Stimulated activated memory B cell treated with anti-CD40 and anti-IgM and Interleukin-4, amounts not matched to agents 10 μg/mL and 1 μg/mL and 100 μg/mL, for 72 hours (primary cell): ENCODE measurements around the gene PTPN20.

Experiments
- ATAC-seq: fragments of 150-1000 bp; cut with Tn5 transposase; 2 replicates; pipeline ENCODE4 v1.10.0; 2021
- H3K27ac Mint-ChIP-seq: one replicate; pipeline ENCODE4 v1.8.0; 2022; ENCODE audit warnings: mild to moderate bottlenecking, mixed read lengths
- H3K27me3 Mint-ChIP-seq: one replicate; pipeline ENCODE4 v1.8.0; 2022; ENCODE audit warnings: mixed read lengths
- H3K36me3 Mint-ChIP-seq: one replicate; pipeline ENCODE4 v1.8.0; 2022; ENCODE audit warnings: mixed read lengths
- H3K4me1 Mint-ChIP-seq: one replicate; pipeline ENCODE4 v1.8.0; 2022; ENCODE audit warnings: mixed read lengths
- H3K4me3 Mint-ChIP-seq: one replicate; pipeline ENCODE4 v1.8.0; 2022; ENCODE audit warnings: mild to moderate bottlenecking, moderate library complexity, mixed read lengths
- H3K9me3 Mint-ChIP-seq: one replicate; pipeline ENCODE4 v1.8.0; 2022; ENCODE audit warnings: mixed read lengths

PTPN20 gene

GRCh38 chr10:47024399-47025252 is 113.4 kb downstream of the PTPN20 start:
- H3K4me1 Mint-ChIP-seq = no peaks in the 10 kb centered on the region
- no peak overlapping the region for H3K27ac Mint-ChIP-seq
- H3K27me3 Mint-ChIP-seq = peaks cover 20% of the 10 kb centered on the region
- H3K36me3 Mint-ChIP-seq = no peaks in the 10 kb centered on the region
- H3K9me3 Mint-ChIP-seq = no peaks in the 10 kb centered on the region
- ATAC-seq = peak; percentile 72
- H3K4me3 Mint-ChIP-seq = no peak overlapping the region

GRCh38 chr10:47025253-47025539 is 114.0 kb downstream of the PTPN20 start:
- no peaks in the 10 kb centered on the region for H3K36me3 Mint-ChIP-seq
- H3K4me3 Mint-ChIP-seq = no peak overlapping the region
- H3K9me3 Mint-ChIP-seq = no peaks in the 10 kb centered on the region
- peaks cover 20% of the 10 kb centered on the region for H3K27me3 Mint-ChIP-seq
- ATAC-seq = no peak
- H3K4me1 Mint-ChIP-seq = no peaks in the 10 kb centered on the region
- no peak overlapping the region for H3K27ac Mint-ChIP-seq

GRCh38 chr10:47025540-47026300 is 114.5 kb downstream of the PTPN20 start:
- Mint-ChIP-seq H3K4me1 (no peaks in the 10 kb centered on the region), H3K27ac (no peak overlapping the region), H3K4me3 (no peak overlapping the region), H3K27me3 (peaks cover 20% of the 10 kb centered on the region), H3K9me3 (no peaks in the 10 kb centered on the region), H3K36me3 (no peaks in the 10 kb centered on the region)
- ATAC-seq = no peak

- no peak overlapping the region for H3K27ac Mint-ChIP-seq
Measured at GRCh38 chr10:47026301-47027107, 115.3 kb downstream of the PTPN20 start.

GRCh38 chr10:47027108-47027783 is 116.0 kb downstream of the PTPN20 start:
- no peak overlapping the region for H3K27ac Mint-ChIP-seq
- ATAC-seq = no peak
- no peaks in the 10 kb centered on the region for H3K4me1 Mint-ChIP-seq
- H3K9me3 Mint-ChIP-seq = no peaks in the 10 kb centered on the region
- no peaks in the 10 kb centered on the region for H3K36me3 Mint-ChIP-seq
- no peak overlapping the region for H3K4me3 Mint-ChIP-seq
- peaks cover 24% of the 10 kb centered on the region for H3K27me3 Mint-ChIP-seq

More at GRCh38 chr10:47026301-47027107, 115.3 kb downstream of the PTPN20 start:
- Mint-ChIP-seq H3K36me3 (no peaks in the 10 kb centered on the region), H3K4me1 (no peaks in the 10 kb centered on the region), H3K4me3 (no peak overlapping the region), H3K27me3 (peaks cover 26% of the 10 kb centered on the region), H3K9me3 (no peaks in the 10 kb centered on the region)
- no peak for ATAC-seq

GRCh38 chr10:47027784-47028260 is 116.6 kb downstream of the PTPN20 start:
- Mint-ChIP-seq H3K27me3 (peaks cover 21% of the 10 kb centered on the region), H3K27ac (no peak overlapping the region), H3K36me3 (no peaks in the 10 kb centered on the region), H3K9me3 (no peaks in the 10 kb centered on the region), H3K4me3 (no peak overlapping the region), H3K4me1 (no peaks in the 10 kb centered on the region)
- ATAC-seq = no peak

GRCh38 chr10:47028466-47028865 is 117.2 kb downstream of the PTPN20 start:
- Mint-ChIP-seq H3K27ac (no peak overlapping the region), H3K9me3 (no peaks in the 10 kb centered on the region), H3K36me3 (no peaks in the 10 kb centered on the region), H3K4me3 (no peak overlapping the region), H3K27me3 (peaks cover 22% of the 10 kb centered on the region), H3K4me1 (no peaks in the 10 kb centered on the region)
- ATAC-seq = no peak

GRCh38 chr10:47029181-47030009 is 118.2 kb downstream of the PTPN20 start:
- Mint-ChIP-seq H3K9me3 (no peaks in the 10 kb centered on the region), H3K27ac (no peak overlapping the region), H3K27me3 (peaks cover 21% of the 10 kb centered on the region), H3K36me3 (no peaks in the 10 kb centered on the region), H3K4me1 (no peaks in the 10 kb centered on the region), H3K4me3 (no peak overlapping the region)
- ATAC-seq = no peak

GRCh38 chr10:47030191-47030703 is 119.0 kb downstream of the PTPN20 start:
- H3K27ac Mint-ChIP-seq = no peak overlapping the region
- peaks cover 20% of the 10 kb centered on the region for H3K27me3 Mint-ChIP-seq
- H3K36me3 Mint-ChIP-seq = no peaks in the 10 kb centered on the region
- H3K4me1 Mint-ChIP-seq = no peaks in the 10 kb centered on the region
- no peak overlapping the region for H3K4me3 Mint-ChIP-seq
- no peak for ATAC-seq
- no peaks in the 10 kb centered on the region for H3K9me3 Mint-ChIP-seq

- no peaks in the 10 kb centered on the region for H3K9me3 Mint-ChIP-seq
- peaks cover 20% of the 10 kb centered on the region for H3K27me3 Mint-ChIP-seq
- no peaks in the 10 kb centered on the region for H3K36me3 Mint-ChIP-seq
- no peak overlapping the region for H3K27ac Mint-ChIP-seq
- no peak overlapping the region for H3K4me3 Mint-ChIP-seq
- no peak for ATAC-seq
- no peaks in the 10 kb centered on the region for H3K4me1 Mint-ChIP-seq
Measured at GRCh38 chr10:47031211-47031900, 120.1 kb downstream of the PTPN20 start.

- Mint-ChIP-seq H3K4me1 (no peaks in the 10 kb centered on the region), H3K27me3 (peaks cover 20% of the 10 kb centered on the region), H3K27ac (no peak overlapping the region), H3K4me3 (no peak overlapping the region), H3K36me3 (no peaks in the 10 kb centered on the region), H3K9me3 (no peaks in the 10 kb centered on the region)
- no peak for ATAC-seq
Measured at GRCh38 chr10:47031901-47032465, 120.8 kb downstream of the PTPN20 start.

GRCh38 chr10:47033081-47033480 is 121.9 kb downstream of the PTPN20 start:
- no peaks in the 10 kb centered on the region for H3K9me3 Mint-ChIP-seq
- no peaks in the 10 kb centered on the region for H3K36me3 Mint-ChIP-seq
- no peaks in the 10 kb centered on the region for H3K4me1 Mint-ChIP-seq
- ATAC-seq = no peak
- no peak overlapping the region for H3K27ac Mint-ChIP-seq
- H3K4me3 Mint-ChIP-seq = no peak overlapping the region
- peaks cover 20% of the 10 kb centered on the region for H3K27me3 Mint-ChIP-seq

- H3K36me3 Mint-ChIP-seq = no peaks in the 10 kb centered on the region
- peaks cover 20% of the 10 kb centered on the region for H3K27me3 Mint-ChIP-seq
- no peaks in the 10 kb centered on the region for H3K4me1 Mint-ChIP-seq
- no peak overlapping the region for H3K4me3 Mint-ChIP-seq
- H3K9me3 Mint-ChIP-seq = no peaks in the 10 kb centered on the region
- ATAC-seq = no peak
- H3K27ac Mint-ChIP-seq = no peak overlapping the region
Measured at GRCh38 chr10:47033541-47034270, 122.5 kb downstream of the PTPN20 start.
